ENCODE measurements around the gene DLK2.

GRCh38 chr6:43407296-43407695 is 48.1 kb downstream of the DLK2 start:
- TF ChIP-seq POLR2AphosphoS5 (IDR thresholded peaks at IDR 0.05; ENCODE audit: insufficient read depth in 1 of 2, low read depth in 1 of 2) (no peak), CTCF (IDR thresholded peaks at IDR 0.05) (no peak), POLR2A (IDR thresholded peaks at IDR 0.05) (no peak)

Data from vagina (tissue), 2 donors.